Esophagus muscularis mucosa (tissue), 4 donors: ENCODE data around the gene ANKRD44.

Source experiments
- CTCF ChIP-seq, 3 experiments: fragments of 200-600 bp in 2 of 3; fragments of 450-650 bp in 1 of 3; sonication (generic) in 2 of 3; IDR thresholded peaks; one replicate each; pipeline ENCODE4 v1.5.1; 2017 to 2019; ENCODE audit warnings: antibody characterized with exemption in 3 of 3, mild to moderate bottlenecking in 2 of 3, moderate library complexity in 1 of 3
- EP300 ChIP-seq: sonication (generic); formaldehyde crosslinking; IDR thresholded peaks from one replicate; pipeline ENCODE4 v1.6.1; 2017; ENCODE audit warnings: antibody characterized with exemption
- POLR2A ChIP-seq: fragments of 450-650 bp; IDR thresholded peaks from one replicate; pipeline ENCODE4 v1.6.1; 2017; ENCODE audit warnings: antibody characterized with exemption, moderate library complexity, mild to moderate bottlenecking, low read depth
- POLR2AphosphoS5 ChIP-seq, 2 donors: sonication (generic); formaldehyde crosslinking; IDR thresholded peaks; one replicate each; pipeline ENCODE4 v1.6.1; 2017; ENCODE audit warnings: antibody characterized with exemption in 2 of 2

- TF ChIP-seq EP300 (no peak), CTCF (IDR thresholded peaks at IDR 0.05) (no peak), POLR2AphosphoS5 (IDR thresholded peaks at IDR 0.05) (no peak), POLR2A (no peak)
Observed at GRCh38 chr2:197075281-197075680, 235.3 kb downstream of the ANKRD44 start.
